Stimulated activated CD8-positive, alpha-beta memory T cell treated with anti-CD3 and anti-CD28 coated beads, Interleukin-2, amount 100 ng/mL, for 1 hour (primary cell): Measurements from ENCODE around the gene STAM.
"Not testable (repeated sequence)": the region's sequence is repeated elsewhere in the genome, so short reads cannot be mapped to it uniquely, and the experiment has no call there.

Experiments used
- DNase-seq, 2 donors: peaks; one replicate each; pipeline ENCODE4 v3.0.0-alpha.2; 2020; ENCODE audit warnings: low read depth in 2 of 2

Gene STAM

DNA sequence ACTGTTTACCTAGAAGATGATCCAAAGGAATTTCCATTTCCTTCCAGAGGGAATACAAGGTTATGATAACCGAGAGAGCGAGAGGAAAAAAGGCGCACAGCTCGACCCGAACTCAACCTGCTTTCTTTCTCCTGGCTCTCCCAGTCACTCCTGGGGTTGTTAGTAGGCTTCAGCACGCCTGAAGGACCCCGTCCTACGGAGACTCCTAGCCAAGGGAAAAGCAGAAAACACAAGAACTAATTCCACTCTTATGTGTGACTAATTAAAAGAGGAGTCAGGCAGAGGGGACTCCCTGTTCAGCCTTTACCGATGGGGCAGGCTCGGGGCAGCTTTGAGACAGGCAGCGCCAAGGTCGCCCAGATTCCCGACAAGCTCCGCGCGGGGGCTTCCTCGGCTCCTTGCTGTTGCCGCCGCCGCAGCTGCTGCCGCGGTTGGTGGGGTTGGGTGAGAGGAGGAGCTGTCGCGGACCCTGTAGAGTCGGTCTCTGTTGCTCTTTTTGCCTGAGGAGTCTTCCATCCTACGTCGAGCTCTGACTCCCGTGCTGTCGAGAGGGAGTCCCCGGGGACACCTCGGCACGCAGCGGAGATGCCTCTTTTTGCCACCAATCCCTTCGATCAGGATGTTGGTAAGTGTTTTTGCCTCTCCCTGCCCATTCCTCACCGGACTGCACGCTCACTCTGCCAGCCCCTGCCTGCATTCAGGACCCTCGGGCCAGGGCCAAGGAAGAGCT is at the start of gene STAM:
Gene STAM (plus strand): TSS at position 397 of the 730 bp plus-strand sequence. CDS start 189 bp downstream, at position 586.
- DNase-seq = peak; percentile 78 to 85

DNA sequence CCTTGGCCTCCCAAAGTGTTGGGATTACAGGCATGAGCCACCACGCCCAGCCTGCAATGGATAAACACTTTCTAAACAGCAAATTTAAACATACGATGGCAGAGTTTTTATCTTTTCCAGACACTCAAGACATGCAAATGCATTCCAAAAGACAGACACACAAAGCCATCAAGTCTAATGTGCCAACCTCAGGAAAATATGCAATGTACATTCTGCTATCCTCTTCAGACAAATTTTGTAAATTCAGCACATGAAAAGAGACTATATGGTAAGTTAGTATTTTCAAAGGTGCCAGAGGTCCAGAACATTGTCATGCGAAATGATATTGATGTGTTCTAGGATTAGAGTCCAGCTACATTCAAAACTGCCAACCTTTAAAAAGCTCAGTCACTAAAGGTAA is 46.6 kb upstream of the STAM start:
- no peak for DNase-seq

DNA sequence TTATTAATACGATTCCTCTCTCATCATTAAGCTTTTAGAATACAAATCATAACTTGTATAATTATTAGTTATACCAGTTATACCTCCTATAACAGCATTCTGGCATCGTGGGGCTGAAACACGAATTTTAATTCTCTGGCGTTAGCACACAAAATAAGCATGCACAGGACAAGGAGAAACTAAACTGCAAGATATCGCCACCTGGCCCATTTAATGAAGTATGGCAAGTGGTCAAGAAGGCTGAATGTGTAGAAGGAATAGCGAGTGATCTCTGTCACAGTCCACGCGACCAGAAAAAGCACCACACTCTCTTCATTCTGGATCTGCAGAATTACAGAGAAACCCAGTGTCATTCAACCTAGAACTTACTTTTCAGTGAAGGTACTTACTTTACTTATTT is 44.9 kb upstream of the STAM start:
- DNase-seq = no peak

- DNase-seq = no peak
These were observed 38.0 kb upstream of the STAM start for GRCh38 chr10:17605936-17606335.

- no peak for DNase-seq
These were observed 37.4 kb upstream of the STAM start for GRCh38 chr10:17606547-17607040.

DNA sequence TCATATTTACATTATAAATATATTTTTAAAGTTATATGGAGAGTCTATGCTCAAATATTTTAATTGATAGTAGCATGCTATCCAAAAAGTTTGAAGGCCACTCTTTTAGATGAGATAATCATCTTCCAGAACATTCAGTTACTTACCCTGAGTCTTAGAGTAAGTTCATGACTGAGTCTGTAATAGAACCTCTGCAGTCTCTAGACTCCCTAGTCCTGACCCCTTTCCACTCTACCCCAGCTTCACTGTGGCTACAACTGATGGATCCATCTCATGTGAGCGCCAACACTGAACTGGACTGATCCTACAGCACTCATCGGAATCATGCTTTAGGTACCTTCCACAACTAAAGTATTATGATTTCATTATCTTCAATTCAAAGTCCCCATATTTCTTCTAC is 36.9 kb upstream of the STAM start:
- DNase-seq = no peak

GRCh38 chr10:17607603-17608332 is 36.2 kb upstream of the STAM start:
- DNase-seq = no peak

DNA sequence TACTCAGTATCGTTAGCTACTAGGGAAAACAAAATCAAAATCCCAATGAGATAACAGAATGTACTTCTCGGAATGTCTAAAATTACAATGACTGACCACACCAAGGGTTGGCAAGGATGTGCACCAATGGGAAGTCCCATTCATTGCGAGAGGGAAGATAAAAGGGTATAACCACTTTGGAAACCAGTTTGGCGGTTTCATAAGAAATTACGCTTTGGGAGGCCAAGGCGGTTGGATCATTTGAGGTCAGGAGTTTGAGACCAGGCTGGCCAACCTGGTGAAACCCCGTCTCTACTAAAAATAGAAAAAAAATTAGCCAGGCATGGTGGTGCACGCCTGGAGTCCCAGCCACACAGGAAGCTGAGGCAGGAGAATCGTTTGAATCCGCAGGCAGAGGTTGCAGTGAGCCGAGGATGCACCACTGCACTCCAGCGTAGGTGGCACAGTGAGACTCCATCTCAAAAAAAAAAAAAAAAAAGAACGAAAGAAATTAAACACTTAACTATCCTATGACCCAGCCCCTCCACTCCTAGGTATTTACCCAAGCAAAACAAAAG is 34.4 kb upstream of the STAM start:
- DNase-seq = no peak

DNA sequence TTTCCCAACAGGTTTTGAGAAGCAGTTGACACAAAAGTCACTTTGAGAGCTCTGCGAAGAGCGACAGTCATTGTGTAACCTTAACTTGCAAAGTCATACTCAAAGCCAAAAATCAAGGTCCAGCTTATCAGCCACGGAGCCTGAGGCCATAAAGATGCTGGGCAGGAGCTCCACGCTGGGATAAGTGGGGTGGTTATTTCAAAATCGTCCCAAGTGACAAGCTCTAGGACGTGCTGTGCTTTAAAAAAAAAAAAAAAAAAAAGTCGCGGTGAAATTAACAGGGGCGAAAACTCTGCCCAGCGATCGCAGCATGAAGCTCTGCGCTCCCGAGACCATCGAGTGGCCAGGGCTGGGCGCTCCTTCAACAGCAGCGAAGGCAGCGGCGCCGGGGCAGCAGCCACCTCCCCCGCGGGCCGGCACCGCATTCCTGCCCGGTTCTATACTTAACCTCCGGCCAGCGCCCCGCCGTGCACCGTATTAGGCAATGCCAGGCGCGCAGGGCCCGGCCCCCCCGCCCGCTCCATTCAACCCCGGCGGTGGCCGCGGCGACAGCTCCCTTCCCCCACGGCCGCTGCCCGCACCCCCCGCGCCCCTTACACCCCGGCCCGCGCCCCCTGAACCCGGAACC is 27.4 kb upstream of the STAM start:
- DNase-seq = peak in 1 of 2 donors; percentile 4

DNA sequence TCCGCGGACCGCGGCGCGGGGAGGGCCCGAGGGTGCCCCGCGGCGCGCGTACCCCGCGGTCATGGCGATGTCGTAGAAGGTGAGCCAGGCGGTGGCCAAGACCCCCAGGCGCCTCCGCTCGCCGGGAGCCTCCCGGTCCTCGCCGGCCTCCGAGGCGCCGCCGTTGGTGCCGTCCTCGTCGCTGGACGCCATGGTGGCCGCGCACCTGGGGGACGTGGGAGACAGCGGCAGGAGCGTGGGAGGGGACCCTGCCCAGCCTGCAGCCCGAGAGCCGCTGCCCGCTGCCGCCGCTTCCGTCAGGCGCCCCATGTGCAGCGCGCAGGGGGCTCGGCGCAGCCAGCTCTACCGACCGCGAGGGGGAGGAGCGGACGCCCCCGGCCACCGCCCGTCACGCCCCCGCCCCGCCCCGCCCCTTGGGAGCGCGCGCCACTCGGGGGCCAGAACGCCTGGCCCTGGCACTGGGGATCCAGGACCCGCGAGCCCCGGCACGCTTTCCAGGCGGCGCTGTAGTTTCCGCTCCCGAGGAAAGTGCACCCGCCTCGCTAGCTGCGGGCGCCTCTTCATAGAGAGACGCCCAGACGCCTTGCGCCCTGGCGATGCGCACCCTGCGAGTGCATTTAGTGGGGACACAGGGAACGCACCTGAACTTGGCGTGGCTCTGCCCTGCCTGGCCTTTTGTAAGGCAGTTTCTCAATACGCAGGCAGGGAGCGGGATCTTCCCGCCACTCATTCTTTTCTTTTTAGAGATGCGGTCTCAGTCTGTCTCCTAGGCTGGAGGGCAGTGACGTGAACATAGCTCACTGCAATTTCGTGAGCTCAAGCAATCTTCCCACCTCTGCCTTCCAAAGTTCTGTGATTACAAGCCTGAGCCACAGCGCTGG is 26.7 kb upstream of the STAM start, which contains the start of gene HACD1:
Gene HACD1 (minus strand): TSS at position 344 of the 881 bp plus-strand sequence. CDS start 35 bp downstream, at position 309.
- peak in 1 of 2 donors; percentile 11 for DNase-seq

- no peak for DNase-seq
These were observed 21.9 kb upstream of the STAM start for GRCh38 chr10:17622061-17622460.

- no peak for DNase-seq
These were observed 19.0 kb upstream of the STAM start for GRCh38 chr10:17624996-17625395.

GRCh38 chr10:17626656-17627055 is 17.3 kb upstream of the STAM start:
- DNase-seq = no peak

DNA sequence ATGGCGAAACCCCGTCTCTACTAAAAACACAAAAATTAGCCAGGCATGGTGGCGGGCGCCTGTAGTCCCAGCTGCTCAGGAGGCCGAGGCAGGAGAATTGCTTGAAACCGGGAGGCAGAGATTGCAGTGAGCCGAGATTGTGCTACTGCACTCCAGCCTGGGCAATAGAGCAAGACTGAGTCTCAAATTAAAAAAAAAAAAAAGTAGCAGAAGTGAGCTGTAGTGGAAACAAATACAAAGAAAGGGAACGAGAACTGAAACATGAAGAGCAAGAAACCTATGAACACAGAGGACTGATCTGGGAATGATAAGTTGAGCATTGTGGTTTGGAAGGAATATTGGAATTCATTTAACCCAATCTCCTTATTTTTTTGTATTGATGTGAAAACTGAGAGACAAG is 11.4 kb upstream of the STAM start:
- not testable (repeated sequence) for DNase-seq

DNA sequence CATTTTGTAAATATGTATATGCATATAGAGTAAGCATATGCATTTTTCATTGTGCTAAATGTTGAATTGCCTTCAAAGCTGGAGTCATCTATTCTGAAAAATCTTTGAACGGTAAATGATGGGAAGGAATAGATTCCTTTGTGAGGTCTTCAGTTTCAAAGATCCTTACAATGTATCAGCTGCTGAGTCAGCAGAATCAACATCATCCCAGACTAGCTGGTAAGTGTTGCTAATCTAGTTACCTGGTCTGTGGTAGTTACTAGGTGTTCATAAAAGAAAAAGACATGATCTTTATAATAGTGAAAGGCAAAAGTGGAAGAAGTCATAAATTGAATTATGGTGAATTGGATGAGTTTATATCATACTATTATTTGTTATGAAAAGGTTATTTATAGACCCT is 10.6 kb upstream of the STAM start:
- no peak for DNase-seq

GRCh38 chr10:17637869-17638268 is 6.1 kb upstream of the STAM start:
- DNase-seq = no peak

DNA sequence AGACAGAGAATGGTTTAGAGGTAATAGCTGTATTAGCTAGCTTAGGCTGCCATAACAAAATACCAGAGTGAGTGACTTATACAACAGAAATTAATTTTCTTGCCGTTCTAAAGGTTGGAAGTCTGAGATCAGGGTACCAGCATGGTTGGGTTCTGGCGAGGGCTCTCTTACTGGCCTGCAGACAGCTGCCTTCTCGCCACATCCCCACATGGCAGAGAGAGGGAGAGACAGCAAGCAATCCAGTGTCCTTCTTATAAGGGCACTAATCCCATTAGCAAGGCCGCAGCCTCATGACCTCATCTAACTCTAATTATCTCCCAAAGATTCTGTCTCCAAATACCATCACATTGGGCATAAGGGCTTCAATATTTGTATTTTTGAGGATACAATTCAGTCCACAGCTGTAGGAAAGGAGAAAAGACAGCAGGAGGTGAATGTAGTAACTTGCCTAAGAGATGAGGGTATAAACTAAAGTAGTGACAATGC is 3.6 kb upstream of the STAM start:
- no peak for DNase-seq

DNA sequence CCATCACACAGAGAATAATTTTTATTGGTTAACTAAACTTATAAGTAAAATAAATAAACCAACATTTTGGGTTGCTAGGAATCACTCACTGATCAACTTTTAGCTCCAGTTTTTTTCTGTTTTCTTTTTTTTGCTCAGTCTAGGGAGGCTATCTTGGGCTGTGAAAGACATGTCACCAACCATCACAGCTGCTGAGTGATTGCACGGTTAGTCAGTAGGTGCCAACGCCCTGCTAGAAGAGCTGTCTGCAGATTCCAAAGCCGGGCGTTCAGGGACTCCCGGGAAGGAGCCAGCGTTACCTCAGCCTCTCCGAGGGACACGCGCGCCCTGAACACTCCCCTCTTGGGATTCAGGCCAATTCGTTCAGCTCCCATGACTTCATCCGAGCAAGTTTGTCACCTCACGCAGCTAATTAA is 604 bp upstream of the STAM start:
- DNase-seq = no peak

GRCh38 chr10:17644485-17644943 is 563 bp downstream of the STAM start:
- no peak for DNase-seq

DNA sequence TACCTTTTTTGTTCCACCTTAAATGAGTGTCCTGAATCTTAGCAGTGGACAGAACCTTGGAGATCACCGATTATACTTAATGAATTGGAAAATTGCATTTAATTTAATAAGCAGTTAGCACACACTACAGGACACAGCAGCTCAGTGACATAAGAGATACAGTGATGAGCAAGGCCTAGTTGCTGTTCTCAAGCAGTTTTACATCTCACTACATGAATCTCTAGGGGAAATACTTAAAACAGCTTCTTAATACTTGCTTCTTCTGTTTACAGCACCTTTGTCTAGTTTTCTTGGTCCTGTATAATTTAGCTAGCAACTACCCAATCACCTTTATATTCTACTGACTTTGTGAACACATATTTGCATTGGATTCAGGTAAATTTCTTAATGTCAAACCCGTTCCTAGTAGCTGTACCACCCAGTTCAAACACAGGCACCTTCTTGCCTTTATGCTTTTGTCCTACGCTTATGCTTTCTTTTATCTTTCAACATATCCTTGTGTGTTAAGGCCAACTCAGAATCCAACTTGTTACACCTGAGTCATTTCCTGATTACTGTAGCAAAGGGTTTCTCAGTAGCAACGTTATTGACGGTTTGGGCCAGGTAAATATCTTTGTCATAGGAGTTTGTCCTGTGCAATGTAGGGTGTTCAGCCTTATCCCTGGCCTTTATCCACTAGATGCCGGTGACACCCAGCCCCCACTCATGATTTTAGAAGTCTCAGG is 1.8 kb downstream of the STAM start:
- no peak for DNase-seq
